ENCODE results near the gene PKP1.

PKP1 gene

GRCh38 chr1:201378804-201379203, 95.5 kb downstream of the PKP1 start:
- ATAC-seq: no peak
- TF ChIP-seq SNAI2 (CRISPR knock-in tag; IDR thresholded peaks at IDR 0.05) (no peak), TCF4 (CRISPR knock-in tag; IDR thresholded peaks at IDR 0.05; ENCODE audit: borderline replicate concordance) (no peak), ARNTL (CRISPR knock-in tag; IDR thresholded peaks at IDR 0.05; ENCODE audit: borderline replicate concordance, low read depth) (no peak), ZFP3 (CRISPR knock-in tag; IDR thresholded peaks at IDR 0.05) (no peak), TOX (CRISPR knock-in tag; IDR thresholded peaks at IDR 0.05; ENCODE audit: borderline replicate concordance) (no peak), BACH2 (CRISPR knock-in tag; IDR thresholded peaks at IDR 0.05; ENCODE audit: borderline replicate concordance) (no peak), ISL1 (CRISPR knock-in tag; IDR thresholded peaks at IDR 0.05) (no peak), POU6F1 (CRISPR knock-in tag; IDR thresholded peaks at IDR 0.05; ENCODE audit: borderline replicate concordance, low read depth) (no peak), ZC3H10 (CRISPR knock-in tag; IDR thresholded peaks at IDR 0.05) (no peak), ESRRG (CRISPR knock-in tag; IDR thresholded peaks at IDR 0.05) (no peak)
- TF ChIP-seq, protein P1, sequence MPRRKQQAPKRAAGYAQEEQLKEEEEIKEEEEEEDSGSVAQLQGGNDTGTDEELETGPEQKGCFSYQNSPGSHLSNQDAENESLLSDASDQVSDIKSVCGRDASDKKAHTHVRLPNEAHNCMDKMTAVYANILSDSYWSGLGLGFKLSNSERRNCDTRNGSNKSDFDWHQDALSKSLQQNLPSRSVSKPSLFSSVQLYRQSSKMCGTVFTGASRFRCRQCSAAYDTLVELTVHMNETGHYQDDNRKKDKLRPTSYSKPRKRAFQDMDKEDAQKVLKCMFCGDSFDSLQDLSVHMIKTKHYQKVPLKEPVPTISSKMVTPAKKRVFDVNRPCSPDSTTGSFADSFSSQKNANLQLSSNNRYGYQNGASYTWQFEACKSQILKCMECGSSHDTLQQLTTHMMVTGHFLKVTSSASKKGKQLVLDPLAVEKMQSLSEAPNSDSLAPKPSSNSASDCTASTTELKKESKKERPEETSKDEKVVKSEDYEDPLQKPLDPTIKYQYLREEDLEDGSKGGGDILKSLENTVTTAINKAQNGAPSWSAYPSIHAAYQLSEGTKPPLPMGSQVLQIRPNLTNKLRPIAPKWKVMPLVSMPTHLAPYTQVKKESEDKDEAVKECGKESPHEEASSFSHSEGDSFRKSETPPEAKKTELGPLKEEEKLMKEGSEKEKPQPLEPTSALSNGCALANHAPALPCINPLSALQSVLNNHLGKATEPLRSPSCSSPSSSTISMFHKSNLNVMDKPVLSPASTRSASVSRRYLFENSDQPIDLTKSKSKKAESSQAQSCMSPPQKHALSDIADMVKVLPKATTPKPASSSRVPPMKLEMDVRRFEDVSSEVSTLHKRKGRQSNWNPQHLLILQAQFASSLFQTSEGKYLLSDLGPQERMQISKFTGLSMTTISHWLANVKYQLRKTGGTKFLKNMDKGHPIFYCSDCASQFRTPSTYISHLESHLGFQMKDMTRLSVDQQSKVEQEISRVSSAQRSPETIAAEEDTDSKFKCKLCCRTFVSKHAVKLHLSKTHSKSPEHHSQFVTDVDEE (CRISPR knock-in tag; IDR thresholded peaks at IDR 0.05): no peak
- TF ChIP-seq, protein P2, sequence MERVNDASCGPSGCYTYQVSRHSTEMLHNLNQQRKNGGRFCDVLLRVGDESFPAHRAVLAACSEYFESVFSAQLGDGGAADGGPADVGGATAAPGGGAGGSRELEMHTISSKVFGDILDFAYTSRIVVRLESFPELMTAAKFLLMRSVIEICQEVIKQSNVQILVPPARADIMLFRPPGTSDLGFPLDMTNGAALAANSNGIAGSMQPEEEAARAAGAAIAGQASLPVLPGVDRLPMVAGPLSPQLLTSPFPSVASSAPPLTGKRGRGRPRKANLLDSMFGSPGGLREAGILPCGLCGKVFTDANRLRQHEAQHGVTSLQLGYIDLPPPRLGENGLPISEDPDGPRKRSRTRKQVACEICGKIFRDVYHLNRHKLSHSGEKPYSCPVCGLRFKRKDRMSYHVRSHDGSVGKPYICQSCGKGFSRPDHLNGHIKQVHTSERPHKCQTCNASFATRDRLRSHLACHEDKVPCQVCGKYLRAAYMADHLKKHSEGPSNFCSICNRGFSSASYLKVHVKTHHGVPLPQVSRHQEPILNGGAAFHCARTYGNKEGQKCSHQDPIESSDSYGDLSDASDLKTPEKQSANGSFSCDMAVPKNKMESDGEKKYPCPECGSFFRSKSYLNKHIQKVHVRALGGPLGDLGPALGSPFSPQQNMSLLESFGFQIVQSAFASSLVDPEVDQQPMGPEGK (CRISPR knock-in tag; IDR thresholded peaks at IDR 0.05; ENCODE audit: borderline replicate concordance): no peak

DNA sequence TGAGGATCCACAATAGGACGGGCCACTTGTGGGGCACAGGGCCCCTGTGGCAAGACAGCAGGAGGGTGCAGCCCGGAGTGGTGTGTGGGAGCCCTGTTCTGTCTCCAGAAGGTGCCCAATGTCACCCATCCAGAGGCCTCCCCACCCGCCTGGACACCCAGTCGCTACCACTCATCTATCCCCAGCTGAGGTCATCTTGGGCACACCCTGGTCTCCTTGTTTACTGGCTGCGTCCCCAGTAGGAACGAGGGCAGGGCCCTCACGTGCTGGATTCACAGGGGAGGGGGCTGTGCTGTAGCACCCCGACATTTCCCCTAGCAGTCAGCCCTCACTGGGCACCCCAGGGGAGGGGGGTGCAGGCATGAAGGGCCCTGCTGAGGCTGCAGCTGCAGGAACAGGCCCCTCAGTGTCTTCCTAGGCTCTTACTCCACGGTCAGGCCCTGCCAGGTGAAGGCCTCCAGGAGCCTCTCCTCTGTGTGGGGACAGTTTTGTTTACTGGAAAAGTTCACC, 96.5 kb downstream of the PKP1 start:
- no peak for ATAC-seq
- TF ChIP-seq ISL1 (CRISPR knock-in tag; IDR thresholded peaks at IDR 0.05) (no peak), OSR1 (CRISPR knock-in tag; IDR thresholded peaks at IDR 0.05) (no peak), TCF4 (CRISPR knock-in tag; IDR thresholded peaks at IDR 0.05; ENCODE audit: borderline replicate concordance) (no peak), RARB (CRISPR knock-in tag; IDR thresholded peaks at IDR 0.05) (no peak), CSRNP3 (CRISPR knock-in tag; IDR thresholded peaks at IDR 0.05) (no peak), SNAI2 (CRISPR knock-in tag; IDR thresholded peaks at IDR 0.05) (no peak), ZNF8 (CRISPR knock-in tag; IDR thresholded peaks at IDR 0.05) (no peak)

DNA sequence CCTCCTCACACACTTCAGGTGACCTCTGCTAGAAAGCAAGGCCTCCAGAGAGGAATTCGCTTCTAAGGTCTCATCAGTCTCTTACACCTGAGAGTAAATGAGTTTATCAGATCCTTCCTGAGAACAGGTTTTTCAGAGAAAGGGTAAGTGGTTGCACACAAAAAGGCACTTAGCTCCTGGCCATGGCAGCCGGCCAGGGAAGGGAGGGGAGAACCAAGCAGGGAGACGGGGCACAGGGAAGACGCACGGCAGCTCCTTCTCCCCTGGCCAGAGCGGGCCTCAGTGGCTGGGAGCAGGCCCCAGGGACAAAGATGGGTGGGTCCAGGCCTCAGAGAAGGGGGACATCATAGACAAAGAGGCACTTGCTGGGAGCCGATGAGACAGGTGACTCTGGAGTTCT, 97.8 kb downstream of the PKP1 start:
- ATAC-seq: no peak
- TF ChIP-seq ARNTL (CRISPR knock-in tag; IDR thresholded peaks at IDR 0.05; ENCODE audit: borderline replicate concordance, low read depth): no peak
- TF ChIP-seq RARB (CRISPR knock-in tag; IDR thresholded peaks at IDR 0.05): no peak
- no peak for TF ChIP-seq ESRRG (CRISPR knock-in tag; IDR thresholded peaks at IDR 0.05)
- no peak for TF ChIP-seq BACH2 (CRISPR knock-in tag; IDR thresholded peaks at IDR 0.05; ENCODE audit: borderline replicate concordance)
- TF ChIP-seq GLIS3 (CRISPR knock-in tag; IDR thresholded peaks at IDR 0.05): no peak
- no peak for TF ChIP-seq ZFP30 (CRISPR knock-in tag; IDR thresholded peaks at IDR 0.05)
- TF ChIP-seq, protein P1 (CRISPR knock-in tag; IDR thresholded peaks at IDR 0.05): no peak
- no peak for TF ChIP-seq ZNF8 (CRISPR knock-in tag; IDR thresholded peaks at IDR 0.05)
- no peak for TF ChIP-seq ZFP3 (CRISPR knock-in tag; IDR thresholded peaks at IDR 0.05)
- TF ChIP-seq TCF4 (CRISPR knock-in tag; IDR thresholded peaks at IDR 0.05; ENCODE audit: borderline replicate concordance): no peak
- TF ChIP-seq ISL1 (CRISPR knock-in tag; IDR thresholded peaks at IDR 0.05): no peak
- no peak for TF ChIP-seq POU6F1 (CRISPR knock-in tag; IDR thresholded peaks at IDR 0.05; ENCODE audit: borderline replicate concordance, low read depth)
- no peak for TF ChIP-seq ZNF565 (CRISPR knock-in tag; conservative IDR thresholded peaks at IDR 0.05; ENCODE audit: low read depth)
- TF ChIP-seq SNAI2 (CRISPR knock-in tag; IDR thresholded peaks at IDR 0.05): no peak
- TF ChIP-seq ZNF70 (CRISPR knock-in tag; IDR thresholded peaks at IDR 0.05): no peak
- no peak for TF ChIP-seq TOX (CRISPR knock-in tag; IDR thresholded peaks at IDR 0.05; ENCODE audit: borderline replicate concordance)
- TF ChIP-seq, protein P2 (CRISPR knock-in tag; IDR thresholded peaks at IDR 0.05; ENCODE audit: borderline replicate concordance): no peak
- no peak for TF ChIP-seq PPARA (CRISPR knock-in tag; IDR thresholded peaks at IDR 0.05; ENCODE audit: borderline replicate concordance)

All from SK-N-SH treated with all-trans-retinoic acid at 6 μM for 48 hours (cell line).